HG02678 (cell line): ENCODE results near the gene PSME4.
"Not testable (repeated sequence)": the region's sequence is repeated elsewhere in the genome, so short reads cannot be mapped to it uniquely, and the experiment has no call there.

ENCODE experiments used
- ATAC-seq: cut with Tn5 transposase; IDR thresholded peaks from one replicate; pipeline ENCODE4 v1.9.1; 2021; ENCODE audit warnings: mild to moderate bottlenecking, moderate library complexity; ENCODE audit not compliant: unreplicated experiment

Gene PSME4

GRCh38 chr2:53886406-53887280 is 84.2 kb downstream of the PSME4 start:
- ATAC-seq, result no peak

GRCh38 chr2:53884883-53885282 is 85.9 kb downstream of the PSME4 start:
- no peak for ATAC-seq

DNA sequence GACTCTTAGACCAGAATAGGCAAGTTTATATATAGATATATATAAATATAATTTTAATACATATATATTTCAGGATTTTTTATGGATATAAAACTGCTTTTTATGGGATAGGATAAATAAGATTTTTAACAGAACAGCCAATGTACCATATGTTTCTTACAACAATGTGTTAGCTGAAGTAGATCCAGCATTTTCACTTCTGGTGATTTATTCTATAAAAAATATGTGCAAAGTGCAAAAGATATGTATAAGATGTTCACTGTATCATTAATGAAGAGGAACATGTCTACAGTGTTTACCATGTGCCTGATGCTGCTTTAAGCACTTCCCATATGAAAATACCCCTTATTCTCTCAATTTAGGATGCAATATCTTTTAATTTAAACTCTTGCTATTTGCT is 88.8 kb downstream of the PSME4 start:
- ATAC-seq, result no peak

DNA sequence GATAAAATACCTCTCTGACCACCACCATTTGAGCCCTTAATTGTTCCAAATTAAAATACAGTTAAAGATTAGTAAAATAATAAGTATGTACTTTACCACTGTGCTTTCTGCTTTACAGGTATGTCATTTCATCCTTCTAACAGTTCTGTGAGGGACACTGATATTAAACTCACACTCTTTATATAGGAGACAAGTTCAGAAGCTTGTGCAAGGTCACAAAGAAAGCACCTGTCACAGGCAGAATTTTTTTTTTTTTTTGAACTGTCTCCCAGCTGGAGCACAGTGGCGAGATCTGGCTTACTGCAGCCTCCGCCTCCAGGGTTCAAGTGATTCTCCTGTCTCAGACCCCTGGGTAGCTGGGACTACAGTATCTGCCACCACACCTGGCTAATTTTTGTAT is 89.4 kb downstream of the PSME4 start:
- no peak for ATAC-seq

DNA sequence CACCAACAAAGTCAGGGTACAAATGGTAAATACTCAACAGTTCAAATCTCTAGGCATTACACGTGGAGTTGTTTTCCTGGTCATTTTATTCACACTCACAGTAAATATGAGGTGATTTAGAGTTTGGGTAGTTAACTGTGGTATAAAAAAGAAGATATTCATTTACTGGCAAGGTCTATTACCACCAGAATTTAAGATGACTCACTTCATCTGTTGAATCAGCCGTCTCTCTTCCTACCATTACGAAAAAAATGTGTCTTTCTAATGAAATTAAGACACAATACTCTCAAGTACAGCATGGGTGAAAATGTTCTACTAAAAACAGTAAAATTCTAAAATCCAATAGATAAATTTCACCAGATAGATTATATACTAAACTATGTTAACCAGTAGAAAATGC is 90.0 kb downstream of the PSME4 start:
- no peak for ATAC-seq

- no peak for ATAC-seq
These were observed 93.2 kb downstream of the PSME4 start for GRCh38 chr2:53877556-53877955.

DNA sequence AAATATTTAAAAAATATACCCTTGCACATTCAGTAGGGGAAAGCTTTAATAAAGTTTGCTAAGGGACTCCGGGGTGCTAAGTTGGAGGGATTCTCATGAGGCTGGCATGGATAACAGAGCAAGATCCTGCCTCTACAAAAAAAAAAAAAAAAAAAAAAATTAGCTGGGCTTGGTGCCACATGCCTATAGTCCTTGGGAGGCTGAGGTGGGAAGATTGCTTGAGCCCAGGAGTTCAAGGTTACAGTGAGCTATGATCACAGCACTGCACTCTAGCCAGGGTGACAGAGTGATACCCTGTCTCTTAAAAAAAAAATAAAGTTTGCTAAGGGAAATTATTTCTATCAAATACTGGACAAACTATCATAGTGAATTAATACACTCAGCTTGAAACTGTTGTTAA is 93.7 kb downstream of the PSME4 start:
- ATAC-seq, result no peak

DNA sequence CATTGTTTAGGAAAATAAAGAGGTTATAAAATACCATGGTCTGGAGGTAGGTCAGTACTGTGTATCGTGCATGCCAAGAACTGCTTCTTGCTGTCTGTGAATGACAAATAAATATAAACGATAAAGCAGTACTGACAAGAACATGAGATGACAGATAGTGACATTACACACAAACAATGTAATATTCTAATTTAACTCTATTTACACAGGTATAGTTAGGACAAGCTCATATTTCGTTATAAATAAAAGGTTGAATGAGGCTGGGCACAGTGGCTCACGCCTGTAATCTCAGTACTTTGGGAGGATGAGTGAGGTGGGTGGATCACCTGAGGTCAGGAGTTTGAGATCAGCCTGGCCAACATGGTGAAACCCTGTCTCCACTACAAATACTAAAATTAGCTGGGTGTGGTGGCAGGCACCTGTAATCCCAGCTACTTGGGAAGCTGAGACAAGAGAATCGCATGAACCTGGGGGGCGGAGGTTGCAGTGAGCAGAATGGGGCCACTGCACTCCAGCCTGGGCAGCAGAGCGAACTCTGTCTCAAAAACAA is 96.3 kb downstream of the PSME4 start:
- ATAC-seq, result no peak

- ATAC-seq, result no peak
These were observed 103.0 kb downstream of the PSME4 start for GRCh38 chr2:53867773-53868172.

DNA sequence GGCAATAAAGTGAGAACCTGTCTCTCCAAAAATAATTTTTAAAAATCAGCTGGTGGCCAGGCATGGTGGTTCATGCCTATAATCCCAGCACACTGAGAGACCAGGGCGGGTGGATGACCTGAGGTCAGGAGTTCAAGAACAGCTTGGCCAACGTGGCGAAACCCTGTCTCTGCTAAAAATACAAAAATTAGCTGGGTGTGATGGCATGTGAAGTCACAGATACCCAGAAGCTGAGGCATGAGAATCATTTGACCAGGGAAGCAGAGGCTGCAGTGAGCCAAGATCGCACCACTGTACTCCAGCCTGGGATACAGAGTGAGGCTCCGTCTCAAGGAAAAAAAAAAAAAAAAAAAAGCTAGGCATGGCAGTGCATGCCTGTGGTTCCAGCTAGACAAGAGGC is 103.6 kb downstream of the PSME4 start:
- ATAC-seq, result no peak

DNA sequence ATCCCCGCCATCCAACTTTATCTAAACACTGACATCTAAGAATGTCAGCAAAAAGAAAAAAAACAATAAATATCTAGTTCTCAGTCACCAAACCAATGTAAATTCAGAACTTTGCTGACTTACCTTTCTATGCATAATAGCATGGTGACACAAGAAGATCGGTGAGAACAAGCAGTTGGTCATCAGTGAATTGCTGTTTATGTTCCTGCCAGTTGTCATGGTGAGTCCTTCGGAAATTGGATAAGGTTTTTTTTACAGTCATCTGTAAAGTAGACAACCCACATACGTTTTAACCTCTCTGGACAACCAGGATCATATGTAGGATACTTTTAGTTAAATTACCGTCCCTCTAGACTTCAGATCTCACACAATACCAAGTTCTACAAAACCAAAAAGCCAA is 104.8 kb downstream of the PSME4 start:
- ATAC-seq, result no peak

DNA sequence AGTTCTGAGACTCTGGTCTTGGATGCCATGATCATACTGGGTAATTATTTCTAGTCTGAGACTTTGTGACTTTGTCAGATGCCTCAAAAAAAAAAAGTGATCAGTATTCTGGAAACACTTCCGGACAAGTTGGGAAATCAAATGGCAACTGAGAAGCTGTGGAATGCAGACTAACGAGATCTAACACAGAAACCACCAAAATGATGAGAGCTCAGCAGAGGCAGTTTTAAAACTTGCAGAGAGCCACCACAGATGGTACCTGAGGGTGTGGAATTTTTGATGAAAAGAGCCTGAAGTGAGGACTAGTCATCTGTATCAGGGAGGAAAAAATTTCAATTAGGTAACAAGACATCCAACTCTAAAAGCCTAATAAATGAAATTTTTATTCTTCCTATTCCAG is 105.5 kb downstream of the PSME4 start:
- no peak for ATAC-seq

DNA sequence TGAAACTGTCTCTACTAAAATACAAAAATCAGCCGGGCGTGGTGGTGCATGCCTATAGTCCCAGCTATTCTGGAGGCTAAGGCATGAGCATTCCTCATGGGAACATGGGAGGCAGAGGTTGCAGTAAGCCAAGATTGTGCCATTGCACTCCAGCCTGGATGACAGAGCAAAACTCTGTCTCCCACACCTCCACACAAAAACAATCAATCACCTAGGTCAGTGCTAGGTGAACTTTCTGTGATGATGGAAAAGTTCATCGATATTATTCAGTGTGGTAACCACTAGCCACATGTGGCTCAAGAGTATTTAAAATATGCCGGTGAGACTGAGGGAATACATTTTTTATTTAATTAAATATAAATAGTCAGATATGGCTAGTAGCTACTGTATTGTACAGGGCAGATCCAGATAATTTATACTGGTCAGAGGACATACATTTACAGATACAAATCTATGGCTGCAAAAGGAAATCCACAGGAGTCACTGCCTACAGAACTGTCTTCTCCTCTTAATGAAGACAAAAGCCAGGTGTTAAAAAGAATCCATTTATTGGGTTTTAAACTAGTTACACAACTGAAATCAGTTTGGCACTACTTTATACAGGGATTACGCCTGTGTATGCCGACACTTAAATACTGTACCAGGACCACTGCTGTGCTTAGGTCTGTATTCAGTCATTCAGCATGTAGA is 107.1 kb downstream of the PSME4 start:
- ATAC-seq, result no peak

DNA sequence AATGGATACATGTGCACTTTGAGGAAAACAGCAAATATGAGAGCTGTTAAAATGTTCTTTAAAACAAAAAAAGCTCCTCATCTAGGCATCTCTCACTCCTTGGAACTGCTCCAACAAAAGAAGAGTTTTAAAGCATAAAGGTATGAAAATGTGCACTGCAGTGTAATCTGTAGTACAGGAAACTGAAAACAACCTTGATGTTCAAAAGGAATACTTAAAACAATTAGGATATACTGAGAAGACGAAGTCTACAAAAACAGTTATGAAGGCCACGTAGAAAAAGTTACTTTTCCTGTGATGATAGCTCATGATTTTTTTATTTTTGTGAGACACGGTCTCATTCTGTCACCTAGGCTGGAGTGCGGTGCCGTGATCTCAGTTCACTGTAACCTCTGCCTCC is 109.0 kb downstream of the PSME4 start:
- ATAC-seq, result no peak

DNA sequence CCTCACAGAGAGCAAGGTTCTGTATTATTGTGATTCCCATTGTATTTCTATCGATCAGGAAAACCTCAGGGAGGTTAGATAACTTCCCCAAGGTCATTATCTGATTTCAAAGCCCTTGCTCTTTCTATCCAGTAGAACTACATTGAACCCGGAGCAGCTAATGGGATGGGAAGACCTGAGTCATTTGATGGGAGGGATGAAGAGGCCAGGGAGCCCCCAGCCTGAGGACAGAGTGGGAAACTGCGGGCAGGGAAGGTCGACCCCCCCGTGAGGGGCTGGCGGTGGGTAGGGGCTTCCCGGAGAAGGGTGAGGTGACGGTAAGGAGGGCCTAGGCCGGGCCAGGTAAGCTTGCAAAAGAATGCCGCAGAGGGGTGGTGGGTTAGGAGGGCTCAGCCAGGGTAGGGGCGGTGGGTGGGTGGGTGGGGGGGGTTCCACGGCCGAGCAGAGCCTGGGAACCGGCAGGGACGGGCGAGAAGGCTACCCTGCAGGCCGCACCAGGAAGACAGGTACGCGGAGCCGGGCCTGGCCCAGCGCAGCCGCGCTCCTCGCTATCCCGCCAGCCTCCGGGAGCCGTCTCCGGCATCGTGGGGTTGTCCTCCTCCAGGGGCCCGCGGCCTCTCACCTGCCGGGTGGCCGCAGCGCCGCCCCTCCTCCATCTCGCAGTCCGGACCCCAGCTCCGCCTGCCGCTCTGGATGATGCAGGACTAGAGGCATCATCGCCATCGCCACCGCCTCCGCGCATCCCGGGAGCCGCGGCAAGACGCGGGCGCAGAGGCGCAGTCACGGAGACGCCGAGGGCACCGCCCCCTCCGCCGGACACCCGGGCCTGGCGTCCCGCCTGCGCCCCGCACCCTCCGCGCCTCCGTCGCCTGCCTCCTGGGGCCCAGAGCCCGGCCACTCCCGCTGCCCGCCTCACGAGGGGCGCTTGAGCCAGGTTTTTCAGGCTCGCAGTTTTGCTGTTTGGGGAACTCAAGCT is 111.3 kb downstream of the PSME4 start, which contains the start of gene GPR75:
GPR75 (minus strand) TSS at position 762 of the 976 bp plus-strand sequence. CDS start 5,211 bp downstream, outside the sequence.
- ATAC-seq, result no peak

GRCh38 chr2:53856272-53856671 is 114.5 kb downstream of the PSME4 start:
- no peak for ATAC-seq

GRCh38 chr2:53854678-53855077 is 116.1 kb downstream of the PSME4 start:
- ATAC-seq, result no peak

GRCh38 chr2:53852532-53852931 is 118.3 kb downstream of the PSME4 start:
- ATAC-seq, result no peak

DNA sequence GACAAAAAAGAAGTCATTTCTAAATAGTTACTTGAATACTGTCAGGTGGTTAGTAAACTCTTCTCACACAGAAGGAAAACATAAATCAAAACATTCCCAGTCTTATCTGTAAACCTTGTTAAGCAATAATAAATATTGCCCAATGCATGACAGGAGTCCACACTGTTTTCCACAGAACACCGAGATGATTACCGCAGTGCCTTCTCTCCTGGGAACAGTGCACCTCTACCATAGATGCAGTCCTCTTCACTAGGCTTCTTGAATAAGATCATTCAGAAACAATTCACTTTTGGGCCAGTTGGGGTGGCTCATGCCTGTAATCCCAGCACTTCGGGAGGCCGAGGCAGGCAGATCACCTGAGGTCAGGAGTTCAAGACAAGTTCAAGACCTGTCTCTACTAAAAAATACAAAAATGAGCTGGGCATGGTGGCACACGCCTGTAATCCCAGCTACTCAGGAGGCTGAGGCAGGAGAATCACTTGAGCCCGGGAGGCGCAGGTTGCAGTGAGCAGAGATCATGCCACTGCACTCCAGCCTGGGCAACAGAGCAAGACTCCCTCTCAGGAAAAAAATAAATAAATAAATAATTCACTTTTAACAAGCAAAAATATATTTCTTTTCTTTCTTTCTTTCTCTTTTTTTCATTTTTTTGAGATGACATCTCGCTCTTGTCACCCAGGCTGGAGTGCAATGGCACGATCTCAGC is 119.6 kb downstream of the PSME4 start:
- ATAC-seq, result not testable (repeated sequence)

DNA sequence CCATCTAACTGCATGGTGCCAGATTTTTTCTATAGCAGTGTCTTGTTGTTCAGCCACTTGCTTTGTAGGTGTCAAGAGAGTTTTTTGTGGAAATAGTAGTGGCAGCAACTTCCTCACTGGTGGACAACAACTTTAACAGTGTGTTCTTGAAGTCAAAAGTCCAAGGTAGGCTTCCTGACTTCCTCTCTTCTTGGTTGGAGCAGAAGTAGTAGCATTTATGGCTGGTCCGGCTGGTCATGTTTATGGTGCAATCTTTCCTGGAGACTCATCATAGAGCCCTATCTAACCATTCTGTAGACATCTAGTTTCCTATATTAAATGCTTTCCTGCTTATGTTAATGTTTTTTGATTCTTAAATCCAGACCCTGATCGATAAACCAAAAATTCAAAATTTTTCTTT is 122.7 kb downstream of the PSME4 start:
- no peak for ATAC-seq
